GM18858 (cell line): ENCODE data around the gene PLXNB2.

ENCODE experiments used
- ATAC-seq: cut with Tn5 transposase; IDR thresholded peaks from one replicate; pipeline ENCODE4 v1.9.1; 2021; ENCODE audit not compliant: unreplicated experiment

Gene PLXNB2

DNA sequence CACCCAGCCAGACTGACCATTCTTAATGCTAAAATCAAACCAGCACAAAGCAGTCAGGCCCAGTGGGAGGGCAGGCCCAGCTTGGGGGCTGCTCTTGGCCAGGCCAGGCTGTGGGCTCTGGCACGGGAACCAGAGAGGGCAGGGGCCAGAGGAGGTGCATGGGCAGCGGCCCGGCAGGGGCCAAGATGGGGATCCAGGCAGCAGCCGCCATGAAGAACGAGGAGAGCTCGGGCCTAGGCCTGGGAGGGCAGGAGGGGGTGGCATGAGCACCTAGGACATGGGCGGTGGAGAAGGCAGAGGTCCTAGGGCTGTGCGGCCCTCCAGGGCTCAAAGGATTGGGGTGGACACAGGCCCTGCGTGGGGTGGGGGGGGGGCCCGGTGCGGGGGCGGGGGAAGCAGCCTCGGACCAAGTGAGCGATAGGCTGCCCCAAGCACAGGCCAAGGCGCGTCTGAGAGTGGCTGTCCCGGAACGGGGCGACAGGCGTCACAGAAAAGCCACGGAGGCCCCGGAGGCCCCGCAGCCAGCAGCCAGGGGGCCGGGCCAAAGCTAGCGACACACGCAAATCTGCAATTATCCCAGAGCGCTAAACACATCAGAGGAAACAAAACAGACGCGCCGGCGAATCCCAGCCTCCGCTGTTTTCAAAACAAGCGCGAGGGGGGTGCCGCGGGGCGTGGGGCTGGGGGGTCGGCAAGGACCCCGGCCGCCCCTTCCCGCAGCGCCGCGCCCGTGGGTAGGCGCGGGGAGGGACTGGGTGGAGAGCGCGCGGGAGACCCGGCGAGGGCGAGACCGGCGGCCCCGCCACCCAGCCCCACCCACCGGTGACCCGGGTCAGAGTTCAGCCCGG is 8.3 kb downstream of the PLXNB2 start:
- no peak for ATAC-seq

DNA sequence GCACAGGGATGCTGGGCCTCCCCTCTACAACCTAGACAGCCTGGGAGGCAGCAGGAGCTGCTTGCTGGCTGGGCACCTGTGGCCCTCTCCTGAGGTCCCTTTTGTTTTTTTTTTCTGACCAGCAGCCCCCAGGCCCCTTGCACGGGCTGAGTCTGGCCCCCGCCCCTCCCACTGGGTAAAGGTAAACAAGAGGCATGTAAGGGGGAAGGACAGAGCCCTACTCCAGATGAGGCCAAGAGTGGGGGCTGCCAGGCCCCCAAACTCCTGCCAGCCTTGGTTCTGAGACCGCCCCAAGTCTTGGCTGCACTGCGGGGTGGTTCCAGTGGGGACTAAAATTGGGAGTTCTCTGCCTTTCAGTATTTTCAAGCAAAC is 9.2 kb downstream of the PLXNB2 start:
- no peak for ATAC-seq

DNA sequence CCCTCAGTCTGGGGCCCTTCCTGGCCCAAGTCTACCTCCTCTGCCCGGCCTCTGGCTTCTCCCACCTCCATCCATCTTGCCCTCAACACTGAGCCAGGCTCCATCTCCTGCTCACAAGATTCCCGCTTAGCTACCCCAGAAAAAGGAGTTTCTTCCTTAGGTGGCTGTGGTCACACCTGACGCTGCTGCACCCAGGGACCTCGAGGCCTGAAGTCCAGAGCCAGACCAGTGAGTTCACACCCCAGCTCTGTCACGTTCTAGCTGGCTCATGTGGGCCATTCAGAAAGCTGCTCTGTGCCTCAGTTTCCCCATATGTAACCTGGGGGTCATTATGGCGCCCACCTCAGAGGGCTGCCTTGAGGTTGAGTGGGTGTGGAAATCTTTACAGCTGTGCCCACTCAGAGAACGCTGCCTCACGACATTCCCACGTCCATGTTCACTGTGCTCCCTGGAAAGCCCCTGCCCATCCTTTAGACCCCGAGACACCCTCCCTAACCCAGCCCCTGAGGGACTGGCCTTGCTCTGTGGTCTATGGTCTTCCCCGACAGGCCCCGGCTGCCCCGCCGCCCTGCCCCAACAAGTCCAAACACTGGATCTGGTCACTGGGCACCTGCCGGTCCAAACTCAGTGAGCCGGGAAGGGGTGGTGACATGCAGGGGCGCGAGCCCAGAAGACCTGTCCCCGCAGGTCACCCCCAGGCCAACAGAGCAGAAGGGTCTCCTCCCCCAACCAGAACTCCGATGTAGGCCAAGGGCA is 9.8 kb downstream of the PLXNB2 start:
- ATAC-seq = no peak

DNA sequence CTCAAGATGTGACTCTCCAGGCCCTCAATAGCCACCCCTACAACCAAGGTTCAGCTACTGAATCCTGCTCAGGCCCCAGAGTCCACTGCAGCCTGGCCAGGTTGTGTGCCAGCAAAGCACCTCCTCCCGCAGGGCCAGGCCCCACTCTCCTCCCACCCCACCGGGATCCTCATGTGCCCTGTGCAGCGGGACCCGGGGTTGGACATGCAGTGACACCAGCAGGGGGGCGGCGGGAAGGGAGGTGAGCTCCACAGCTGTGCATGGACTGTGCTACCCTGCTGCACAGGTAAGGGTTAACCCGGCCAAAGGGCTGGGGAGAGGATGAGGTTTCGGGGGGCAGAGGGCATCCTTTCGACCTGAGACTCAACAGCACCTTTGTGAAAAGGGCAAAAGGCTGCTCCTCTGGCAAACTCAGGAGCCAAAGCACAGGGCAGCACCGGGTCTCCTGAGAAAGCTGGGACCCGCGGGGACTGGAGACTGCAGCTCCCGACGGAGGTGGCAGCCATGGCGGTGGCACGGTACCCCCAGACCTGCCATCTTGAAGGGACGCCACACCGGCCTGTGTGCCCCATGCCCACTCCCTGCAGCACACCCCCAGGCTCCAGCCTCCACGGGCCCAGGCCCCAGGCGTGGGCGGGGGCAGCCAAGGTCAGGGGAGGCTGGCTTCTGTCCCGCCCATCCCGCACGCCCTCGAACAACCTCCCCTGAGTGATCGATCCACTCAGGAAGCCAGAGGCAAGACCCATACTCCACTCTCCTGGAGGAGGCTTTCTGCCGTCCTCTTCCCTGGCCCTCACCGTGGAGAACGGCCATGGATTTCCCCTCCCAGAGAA is 10.6 kb downstream of the PLXNB2 start:
- ATAC-seq = no peak

DNA sequence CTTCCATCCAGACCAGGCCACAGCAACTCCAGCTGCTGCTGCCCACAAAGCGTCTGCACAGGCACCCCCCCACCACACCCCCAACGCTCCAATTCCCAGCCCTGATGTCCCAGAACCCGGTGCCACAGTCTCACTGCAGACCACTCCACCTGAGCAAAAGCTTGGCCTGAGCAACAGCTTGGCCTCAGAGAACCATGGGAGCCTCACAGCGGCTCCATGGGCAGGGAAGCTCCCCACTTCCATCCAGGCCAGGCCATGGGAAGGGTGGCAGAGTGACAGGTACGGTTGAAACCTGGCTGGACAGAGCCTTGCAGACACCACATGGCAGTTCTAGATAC is 13.2 kb downstream of the PLXNB2 start:
- no peak for ATAC-seq

- ATAC-seq = no peak
Measured at GRCh38 chr22:50293441-50294318, 13.8 kb downstream of the PLXNB2 start.

- no peak for ATAC-seq
Measured at GRCh38 chr22:50292643-50293440, 14.6 kb downstream of the PLXNB2 start.

GRCh38 chr22:50289942-50290630 is 17.4 kb downstream of the PLXNB2 start:
- ATAC-seq = no peak

DNA sequence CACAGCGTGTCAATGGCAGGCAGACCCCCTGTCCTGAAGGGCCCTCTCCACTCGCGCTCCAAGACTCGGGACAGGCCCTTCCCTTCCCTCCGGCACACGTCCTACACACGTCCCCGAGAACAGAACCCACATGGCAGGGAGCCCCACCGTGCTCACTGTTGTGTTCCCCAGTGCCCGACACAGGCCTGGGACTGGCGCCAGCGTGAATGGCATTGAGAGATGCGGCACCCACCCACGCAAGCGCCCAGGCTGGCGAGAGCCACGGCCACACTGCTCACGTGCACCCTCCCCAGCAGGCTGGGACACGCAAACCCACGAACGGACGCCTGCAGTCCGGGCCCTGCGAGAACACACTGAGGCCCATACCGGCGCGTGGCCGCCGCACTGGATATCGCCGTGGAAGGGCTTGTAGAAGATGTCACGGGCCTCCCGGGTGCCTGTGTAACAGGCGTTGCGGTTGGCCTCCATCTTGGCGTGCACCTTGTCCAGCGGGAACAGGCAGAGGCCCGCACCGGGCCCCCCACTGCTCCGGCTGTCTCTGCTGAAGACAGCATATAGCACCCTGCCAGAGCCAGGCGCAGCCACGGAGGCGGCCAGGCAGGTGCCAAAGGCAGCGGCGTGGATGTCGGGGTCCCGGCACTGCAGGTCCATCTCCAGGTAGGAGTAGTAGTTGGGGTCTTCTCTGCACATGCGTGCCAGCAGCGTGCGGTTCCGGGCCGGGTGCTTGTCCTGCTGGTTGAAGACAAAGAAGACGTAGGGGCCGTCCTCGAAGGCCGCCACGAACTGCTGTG is 18.1 kb downstream of the PLXNB2 start:
- ATAC-seq = no peak

DNA sequence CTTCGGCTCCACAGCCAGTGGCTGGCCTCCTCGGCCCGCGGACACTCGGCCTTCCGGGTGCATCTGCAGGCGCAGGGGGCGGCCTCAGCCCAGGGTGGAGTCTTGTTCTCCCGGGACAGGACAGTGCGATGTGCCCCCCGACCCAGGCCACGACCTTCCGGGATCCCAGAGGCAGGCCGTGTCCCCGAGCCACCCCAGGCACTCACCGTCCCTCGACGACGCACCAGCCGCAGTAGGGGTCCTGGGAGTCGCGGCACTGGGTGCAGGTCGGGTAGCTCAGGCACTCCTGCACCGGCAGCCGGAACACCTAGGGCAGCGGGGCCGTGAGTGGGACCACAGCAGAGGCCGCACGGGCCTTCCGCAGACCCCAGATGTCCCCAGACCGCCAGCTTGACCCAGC is 19.7 kb downstream of the PLXNB2 start:
- no peak for ATAC-seq

- no peak for ATAC-seq
Measured at GRCh38 chr22:50286701-50287318, 20.6 kb downstream of the PLXNB2 start.

GRCh38 chr22:50286275-50286674 is 21.2 kb downstream of the PLXNB2 start:
- no peak for ATAC-seq

DNA sequence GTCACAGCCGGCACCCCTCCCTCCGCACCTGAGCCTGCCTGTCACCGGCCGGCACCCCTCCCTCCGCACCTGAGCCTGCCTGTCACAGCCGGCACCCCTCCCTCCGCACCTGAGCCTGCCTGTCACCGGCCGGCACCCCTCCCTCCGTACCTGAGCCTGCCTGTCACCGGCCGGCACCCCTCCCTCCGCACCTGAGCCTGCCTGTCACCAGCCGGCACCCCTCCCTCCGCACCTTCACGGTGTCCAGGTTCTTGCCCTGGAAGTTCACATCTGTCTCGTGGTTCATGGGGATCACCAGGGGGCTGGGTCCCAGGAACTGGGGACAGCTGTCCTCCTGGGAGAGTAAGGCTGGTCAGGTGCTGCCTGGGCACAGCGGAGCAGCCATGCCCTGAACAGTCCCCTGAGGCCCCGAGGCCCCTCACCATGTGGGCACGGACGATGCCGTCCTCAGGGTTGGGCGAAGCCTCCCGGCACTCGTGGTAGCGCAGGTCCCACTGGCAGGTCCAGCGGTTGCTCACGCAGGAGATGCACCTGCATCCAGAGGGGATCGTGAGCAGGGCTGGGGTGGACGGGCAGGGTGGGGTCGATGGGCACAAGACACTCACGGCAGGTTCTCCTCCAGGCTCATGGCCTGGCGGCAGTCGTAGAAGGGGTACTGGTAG is 21.7 kb downstream of the PLXNB2 start:
- ATAC-seq = no peak

GRCh38 chr22:50284479-50284878 is 23.0 kb downstream of the PLXNB2 start:
- no peak for ATAC-seq

DNA sequence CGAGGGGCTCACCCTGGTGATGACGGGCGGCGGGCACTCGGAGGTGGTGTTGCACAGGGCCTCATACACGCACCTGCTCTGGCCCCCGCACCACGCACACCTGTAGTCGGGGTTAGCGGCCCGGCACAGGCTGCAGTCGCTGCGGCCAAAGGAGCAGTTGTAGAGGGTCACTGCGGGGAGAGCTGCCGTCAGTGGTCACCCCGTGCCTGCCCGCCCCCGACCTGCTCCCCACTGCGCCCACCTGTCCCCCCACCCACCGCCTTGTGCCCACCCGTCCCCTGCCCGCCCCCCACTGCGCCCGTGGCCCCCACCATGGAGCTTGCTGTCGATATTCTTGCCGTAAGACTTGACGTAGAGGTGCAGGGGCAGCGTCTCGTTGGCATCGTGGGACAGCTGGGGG is 23.6 kb downstream of the PLXNB2 start:
- no peak for ATAC-seq

- no peak for ATAC-seq
Measured at GRCh38 chr22:50282361-50283155, 24.9 kb downstream of the PLXNB2 start.

DNA sequence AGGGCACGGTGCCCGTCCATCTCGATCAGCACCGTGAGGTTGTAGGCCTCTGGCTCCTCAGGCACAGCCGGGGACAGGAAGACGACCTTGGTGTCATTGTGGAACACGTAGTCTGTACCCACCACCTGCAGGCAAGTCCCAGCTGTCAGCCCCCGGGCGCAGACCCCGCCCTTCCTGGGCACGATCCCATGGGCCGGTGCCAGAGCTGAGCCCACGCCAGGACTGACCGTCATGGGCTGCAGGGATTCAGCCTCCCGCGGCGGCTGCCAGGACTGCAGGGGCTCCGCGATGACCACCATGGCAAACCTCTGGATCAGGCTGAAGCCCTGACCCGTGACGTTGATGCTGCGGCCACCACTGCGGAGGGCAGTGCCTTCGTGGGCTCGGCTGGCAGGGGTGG is 25.5 kb downstream of the PLXNB2 start:
- ATAC-seq = no peak
